Measurements from ENCODE around the gene AP1G2. TPM values are rescaled to one million over a fixed set of nuclear protein-coding genes. Genes with fewer than 3 reads are reported as not detected.

The AP1G2 gene
- total RNA-seq, 1 donor from 2014 or later, result 40.5 TPM

GRCh38 chr14:23523229-23524016, 44.2 kb downstream of the AP1G2 start:
- DNase-seq (ENCODE audit: low read depth), result no peak
- TF ChIP-seq CTCF (IDR thresholded peaks at IDR 0.05; ENCODE audit: insufficient read depth, low read length, severe bottlenecking), result no peak
- H3K27me3 ChIP-seq (ENCODE audit: control insufficient read depth, insufficient read depth, low read length), result no peaks in the 10 kb centered on the region
- peaks cover 2% of the 10 kb centered on the region for H3K36me3 ChIP-seq (ENCODE audit: control insufficient read depth, insufficient read depth, low read length)
- no peak overlapping the region for H3K4me3 ChIP-seq (ENCODE audit: low read depth, low read length)
- FAIRE-seq, result no peak

- no peak for FAIRE-seq
- Histone ChIP-seq H3K36me3 (ENCODE audit: control insufficient read depth, insufficient read depth, low read length) (peaks cover 2% of the 10 kb centered on the region), H3K4me3 (ENCODE audit: low read depth, low read length) (no peak overlapping the region), H3K27me3 (ENCODE audit: control insufficient read depth, insufficient read depth, low read length) (no peaks in the 10 kb centered on the region)
- DNase-seq (ENCODE audit: low read depth), result no peak
- TF ChIP-seq CTCF (IDR thresholded peaks at IDR 0.05; ENCODE audit: insufficient read depth, low read length, severe bottlenecking), result no peak
Observed at GRCh38 chr14:23522643-23523198, 44.9 kb downstream of the AP1G2 start.

- Histone ChIP-seq H3K27me3 (ENCODE audit: control insufficient read depth, insufficient read depth, low read length) (no peaks in the 10 kb centered on the region), H3K4me3 (ENCODE audit: low read depth, low read length) (no peak overlapping the region), H3K36me3 (ENCODE audit: control insufficient read depth, insufficient read depth, low read length) (peaks cover 2% of the 10 kb centered on the region)
- no peak for FAIRE-seq
- no peak for DNase-seq (ENCODE audit: low read depth)
- no peak for TF ChIP-seq CTCF (IDR thresholded peaks at IDR 0.05; ENCODE audit: insufficient read depth, low read length, severe bottlenecking)
Observed at GRCh38 chr14:23521785-23522640, 45.6 kb downstream of the AP1G2 start.

GRCh38 chr14:23520899-23521533, 46.6 kb downstream of the AP1G2 start:
- H3K4me3 ChIP-seq (ENCODE audit: low read depth, low read length), result no peak overlapping the region
- no peaks in the 10 kb centered on the region for H3K36me3 ChIP-seq (ENCODE audit: control insufficient read depth, insufficient read depth, low read length)
- FAIRE-seq (no peak), DNase-seq (ENCODE audit: low read depth) (no peak)
- no peak for TF ChIP-seq CTCF (IDR thresholded peaks at IDR 0.05; ENCODE audit: insufficient read depth, low read length, severe bottlenecking)
- H3K27me3 ChIP-seq (ENCODE audit: control insufficient read depth, insufficient read depth, low read length), result no peaks in the 10 kb centered on the region

GRCh38 chr14:23518709-23519108, 48.9 kb downstream of the AP1G2 start:
- DNase-seq (ENCODE audit: low read depth) (no peak), FAIRE-seq (no peak)
- Histone ChIP-seq H3K4me3 (ENCODE audit: low read depth, low read length) (no peak overlapping the region), H3K36me3 (ENCODE audit: control insufficient read depth, insufficient read depth, low read length) (no peaks in the 10 kb centered on the region), H3K27me3 (ENCODE audit: control insufficient read depth, insufficient read depth, low read length) (no peaks in the 10 kb centered on the region)
- TF ChIP-seq CTCF (IDR thresholded peaks at IDR 0.05; ENCODE audit: insufficient read depth, low read length, severe bottlenecking), result no peak
